HepG2 (cell line): Measurements from ENCODE around the gene GUCY2D. TPM values are rescaled to one million over a fixed set of nuclear protein-coding genes. Genes with fewer than 3 reads are reported as not detected.

ENCODE experiments used
- ATAC-seq: fragments of 200-7000 bp; cut with Tn5 transposase; 3 replicates; pipeline ENCODE4 v1.9.1; 2020; ENCODE audit warnings: mild to moderate bottlenecking, moderate library complexity
- BruUV-seq: library from RNA; stranded (reverse); fragments of 400-500 nt; replicated peaks from 2 replicates; lab custom pipeline; 2021; lab: Mats Ljungman, UMichigan
- CTCF ChIA-PET: fragments of 300-600 bp; formaldehyde crosslinking; extraction: SDS; loops from one replicate; lab custom pipeline; 2021; ENCODE audit warnings: low total read pairs, inconsistent platforms, low intra/inter-chr PET ratio; lab: Yijun Ruan, JAX
- POLR2A ChIA-PET: fragments of 350-600 bp; sonication (Branson Sonifier 250); formaldehyde crosslinking; loops from one replicate; lab custom pipeline; 2020; ENCODE audit warnings: antibody characterized with exemption, inconsistent platforms; lab: Yijun Ruan, JAX
- DNase-seq: peaks from one replicate; pipeline ENCODE4 v3.0.0-alpha.2; 2015; ENCODE audit warnings: low spot score
- FAIRE-seq: peaks from 3 replicates; lab custom pipeline; 2011; peaks lifted over from hg19 to GRCh38; lab: Jason Lieb, UNC
- H2AFZ ChIP-seq: one replicate; pipeline ENCODE4 v1.6.1; 2011; ENCODE audit warnings: low read length, inconsistent platforms
- H3K27ac ChIP-seq: fragments of 300-600 bp; 3 replicates; pipeline ENCODE4 v1.8.0; 2011; ENCODE audit warnings: mixed run types, mild to moderate bottlenecking, mixed read lengths, low read length, inconsistent platforms; ENCODE audit not compliant: insufficient read depth; ENCODE audit errors: extremely low read length
- H3K27me3 ChIP-seq, 2 experiments: fragments of 200-600 bp in 1 of 2; 2 replicates in 1 of 2; 3 replicates in 1 of 2; pipeline versions ENCODE4 v1.6.0 to v1.8.0; 2011; ENCODE audit warnings: low read length in 2 of 2, mild to moderate bottlenecking in 2 of 2, moderate library complexity in 2 of 2, inconsistent platforms in 1 of 2; ENCODE audit not compliant: insufficient read depth in 2 of 2, control insufficient read depth in 1 of 2
- H3K36me3 ChIP-seq, 2 experiments: fragments of 200-600 bp in 1 of 2; replicated peaks in 1 of 2; 2 replicates in 1 of 2; 3 replicates in 1 of 2; pipeline versions ENCODE4 v1.5.1 to v1.8.0; 2011; ENCODE audit warnings: low read length in 2 of 2, inconsistent platforms in 1 of 2; ENCODE audit not compliant: insufficient read depth in 2 of 2, control insufficient read depth in 1 of 2
- H3K4me1 ChIP-seq: 2 replicates; pipeline ENCODE4 v1.5.1; 2012; ENCODE audit warnings: low read length, inconsistent platforms; ENCODE audit not compliant: insufficient read depth
- H3K4me2 ChIP-seq: 2 replicates; pipeline ENCODE4 v1.6.0; 2011; ENCODE audit warnings: low read depth, low read length, inconsistent platforms
- H3K4me3 ChIP-seq, 3 experiments: fragments of 200-600 bp in 1 of 3; sonication (generic), shearing (Covaris generic) in 1 of 3; replicated peaks in 1 of 3; 2 replicates each; pipeline ENCODE4 v1.5.1; 2011 to 2016; ENCODE audit warnings: low read length in 3 of 3, inconsistent platforms in 2 of 3, low read depth in 2 of 3, mild to moderate bottlenecking in 2 of 3, control low read depth in 1 of 3, mixed read lengths in 1 of 3; ENCODE audit not compliant: insufficient read depth in 1 of 3
- H3K79me2 ChIP-seq: one replicate; pipeline ENCODE4 v1.6.1; 2011; ENCODE audit warnings: low read length, inconsistent platforms; ENCODE audit not compliant: insufficient read depth
- H3K9ac ChIP-seq: 2 replicates; pipeline ENCODE4 v1.6.0; 2011; ENCODE audit warnings: mild to moderate bottlenecking, low read depth, low read length, inconsistent platforms; ENCODE audit not compliant: insufficient read depth
- H3K9me3 ChIP-seq: 2 replicates; pipeline ENCODE4 v1.5.1; 2012; ENCODE audit warnings: mild to moderate bottlenecking, low read length
- H4K20me1 ChIP-seq: 2 replicates; pipeline ENCODE4 v1.6.0; 2011; ENCODE audit warnings: inconsistent platforms, mild to moderate bottlenecking, low read length, moderate library complexity; ENCODE audit not compliant: insufficient read depth
- ATF7 ChIP-seq, 2 experiments: fragments of 450-650 bp in 1 of 2; sonication (generic) in 1 of 2; formaldehyde crosslinking in 1 of 2; IDR thresholded peaks; 2 replicates each; pipeline versions ENCODE4 v1.4.0 to v1.6.1; 2016 to 2020; ENCODE audit warnings: antibody characterized with exemption in 1 of 2, mild to moderate bottlenecking in 1 of 2, missing genetic modification reagents in 1 of 2
- BCL3 ChIP-seq: sonication (generic); formaldehyde crosslinking; IDR thresholded peaks from 2 replicates; pipeline ENCODE4 v1.5.1; 2020; ENCODE audit warnings: mild to moderate bottlenecking, missing genetic modification reagents, moderate library complexity
- CTCF ChIP-seq: sonication (generic); formaldehyde crosslinking; IDR thresholded peaks from 2 replicates; pipeline ENCODE4 v1.5.0; 2020; ENCODE audit warnings: mild to moderate bottlenecking, missing genetic modification reagents, moderate library complexity
- KLF16 ChIP-seq, 2 experiments: sonication (generic) in 1 of 2; formaldehyde crosslinking in 1 of 2; IDR thresholded peaks; 2 replicates each; pipeline versions ENCODE4 v1.6.1 to v1.8.0; 2016 to 2023; ENCODE audit warnings: missing genetic modification reagents in 2 of 2, missing compliant biosample characterization in 1 of 2
- MTA3 ChIP-seq: sonication (generic); formaldehyde crosslinking; IDR thresholded peaks from 2 replicates; pipeline ENCODE4 v1.4.0; 2020; ENCODE audit warnings: missing genetic modification reagents
- RAD21 ChIP-seq: fragments of 450-650 bp; formaldehyde crosslinking; IDR thresholded peaks from 2 replicates; pipeline ENCODE4 v1.5.0; 2020; ENCODE audit warnings: mild to moderate bottlenecking
- RARG ChIP-seq: sonication (generic); formaldehyde crosslinking; IDR thresholded peaks from 2 replicates; pipeline ENCODE4 v1.4.0; 2020; ENCODE audit warnings: low read depth, mild to moderate bottlenecking, missing genetic modification reagents
- SMC3 ChIP-seq: IDR thresholded peaks from 2 replicates; pipeline ENCODE4 v1.6.1; 2011; ENCODE audit warnings: low read length, improper control_type of control experiment
- STAG1 ChIP-seq: sonication (generic); formaldehyde crosslinking; IDR thresholded peaks from 2 replicates; pipeline ENCODE4 v1.4.0; 2020; ENCODE audit warnings: missing genetic modification reagents
- USF2 ChIP-seq, 2 experiments: sonication (generic) in 1 of 2; formaldehyde crosslinking in 1 of 2; IDR thresholded peaks; 2 replicates each; pipeline versions ENCODE4 v1.5.1 to v1.6.1; 2011 to 2020; ENCODE audit warnings: borderline replicate concordance in 1 of 2, low read depth in 1 of 2, low read length in 1 of 2, mild to moderate bottlenecking in 1 of 2, missing genetic modification reagents in 1 of 2, moderate library complexity in 1 of 2
- XBP1 ChIP-seq: sonication (generic); formaldehyde crosslinking; IDR thresholded peaks from 2 replicates; pipeline ENCODE4 v1.5.0; 2020; ENCODE audit warnings: missing genetic modification reagents
- ZFX ChIP-seq: sonication (generic); formaldehyde crosslinking; IDR thresholded peaks from 2 replicates; pipeline ENCODE4 v1.4.0; 2020; ENCODE audit warnings: mild to moderate bottlenecking, low read depth, missing genetic modification reagents, moderate library complexity
- ZNF17 ChIP-seq: sonication (generic); formaldehyde crosslinking; IDR thresholded peaks from 2 replicates; pipeline ENCODE4 v1.5.0; 2020; ENCODE audit warnings: mild to moderate bottlenecking, missing genetic modification reagents
- ZNF3 ChIP-seq: IDR thresholded peaks from 2 replicates; pipeline ENCODE4 v1.7.0; 2017; ENCODE audit warnings: inconsistent platforms
- ZNF776 ChIP-seq: sonication (generic); formaldehyde crosslinking; IDR thresholded peaks from 2 replicates; pipeline ENCODE4 v1.4.0; 2020; ENCODE audit warnings: mild to moderate bottlenecking, missing genetic modification reagents
- WGBS: methylation state at CpG from one replicate; pipeline ENCODE4 v1.1.6; 2017; ENCODE audit warnings: low lambda C conversion rate; 5-methylcytosine and 5-hydroxymethylcytosine counted together
- in situ Hi-C: cut with HindIII; loops from 2 replicates; pipeline ENCODE4 v1.10.0; 2017; ENCODE audit warnings: low pct_unique_long_range_greater_than_20kb; ENCODE audit not compliant: extremely low pct_ligation_motif_present
- intact Hi-C: fragments of 100-400 bp; cut with micrococcal nuclease; formaldehyde crosslinking; loops from one replicate; pipeline ENCODE4 v1.10.0; 2022; ENCODE audit not compliant: unreplicated experiment
- polyA plus RNA-seq, 8 experiments: library from polyadenylated mRNA; depleted of rRNA in 3 of 8; stranded (reverse) in 7 of 8; unstranded in 1 of 8; fragments of >200 nt; fragmentation: Illumina TruSeq in 4 of 8; extraction: Trizol in 4 of 8; gene quantifications; 2 replicates each; pipeline versions ENCODE4 v1.2.1 to v1.2.3, GENCODE V29; 2011 to 2016; ENCODE audit warnings: low read depth in 4 of 8, missing spikeins in 1 of 8, mixed read lengths in 1 of 8; ENCODE audit not compliant: insufficient read depth in 1 of 8
- total RNA-seq, 5 experiments: library from RNA; depleted of rRNA; stranded (reverse); fragments of >200 nt; fragmentation: Illumina TruSeq; extraction: Trizol; gene quantifications; 2 replicates each; pipeline ENCODE4 v1.2.3, GENCODE V29; 2016; ENCODE audit warnings: low read depth in 1 of 5

Gene GUCY2D
- total and polyA plus RNA-seq, 2 of the 13 experiments (the other 11 are each of a cell fraction or from before 2014, with no cell fraction given) = not detected

- TF ChIP-seq ZNF17 (CRISPR knock-in tag) (no peak), ZNF3 (no peak), BCL3 (CRISPR knock-in tag) (no peak), ATF7 (IDR thresholded peaks at IDR 0.05) (peak; percentile 92), ATF7 (CRISPR knock-in tag; IDR thresholded peaks at IDR 0.05) (no peak)
- TF ChIP-seq, all 625 proteins: peak for 2
Measured at GRCh38 chr17:7987112-7987893, 15.1 kb upstream of the GUCY2D start (continued).

GRCh38 chr17:7988750-7989178, 13.7 kb upstream of the GUCY2D start:
- no peak overlapping the region for H3K9ac ChIP-seq
- ATAC-seq = peak; percentile 55
- WGBS = 10% methylated on average over 5 of the region's 5 CpGs
- in situ Hi-C loops (loop anchor here (5.0 kb wide), 1 partner anchor 76 kb away; no protein-coding TSS in a partner anchor), intact Hi-C loops (loop anchor here (5.0 kb wide), 2 partner anchors 56 to 126 kb away; partner anchors contain the start of genes CNTROB and TRAPPC1)
- H3K4me3 ChIP-seq = no peak overlapping the region
- H3K4me2 ChIP-seq = no peak overlapping the region
- CTCF ChIA-PET = interaction anchor here (1.2 to 4.5 kb wide), 7 partner anchors 18 to 245 kb away, joined by 3 to 70 read pairs (median 15); partner anchors contain the start of gene RNF227
- TF ChIP-seq SMC3 (peak; percentile 50; the same call in 1 of the 2 replicates), KLF16 (CRISPR knock-in tag; IDR thresholded peaks at IDR 0.05) (no peak), CTCF (CRISPR knock-in tag) (peak; percentile 73), STAG1 (CRISPR knock-in tag) (peak; percentile 74), RAD21 (CRISPR knock-in tag) (0 out of 2 replicates have a peak, but pooled peaks have one; percentile 13), USF2 (IDR thresholded peaks at IDR 0.05; ENCODE audit: low read depth, low read length) (no peak), USF2 (CRISPR knock-in tag; IDR thresholded peaks at IDR 0.05; ENCODE audit: borderline replicate concordance) (peak; percentile 45; the same call in 1 of the 2 replicates), RARG (CRISPR knock-in tag) (no peak), ZNF776 (CRISPR knock-in tag) (no peak), MTA3 (CRISPR knock-in tag) (no peak), ZFX (peak; percentile 54), XBP1 (CRISPR knock-in tag) (no peak)
- POLR2A ChIA-PET = interaction anchor here (0.9 to 1.2 kb wide), 3 partner anchors 90 to 146 kb away, joined by 3 to 5 read pairs (median 3); partner anchors contain the start of gene NAA38
- no peaks in the 10 kb centered on the region for H3K36me3 ChIP-seq
- no TSS peak for BruUV-seq
- FAIRE-seq = peak; percentile 81
- H3K27me3 ChIP-seq = peaks cover 3 to 25% of the 10 kb centered on the region in 2 experiments
- H3K27ac ChIP-seq = no peak overlapping the region
- H3K9me3 ChIP-seq = no peaks in the 10 kb centered on the region
- peaks cover 11% of the 10 kb centered on the region for H3K4me1 ChIP-seq
- no peaks in the 10 kb centered on the region for H4K20me1 ChIP-seq
- no peaks in the 10 kb centered on the region for H3K79me2 ChIP-seq
- no peak overlapping the region for H2AFZ ChIP-seq
- peak; percentile 76 for DNase-seq
